ENCODE data around the gene TADA2A.
"Not testable (repeated sequence)": the region's sequence is repeated elsewhere in the genome, so short reads cannot be mapped to it uniquely, and the experiment has no call there.

Gene TADA2A

DNA sequence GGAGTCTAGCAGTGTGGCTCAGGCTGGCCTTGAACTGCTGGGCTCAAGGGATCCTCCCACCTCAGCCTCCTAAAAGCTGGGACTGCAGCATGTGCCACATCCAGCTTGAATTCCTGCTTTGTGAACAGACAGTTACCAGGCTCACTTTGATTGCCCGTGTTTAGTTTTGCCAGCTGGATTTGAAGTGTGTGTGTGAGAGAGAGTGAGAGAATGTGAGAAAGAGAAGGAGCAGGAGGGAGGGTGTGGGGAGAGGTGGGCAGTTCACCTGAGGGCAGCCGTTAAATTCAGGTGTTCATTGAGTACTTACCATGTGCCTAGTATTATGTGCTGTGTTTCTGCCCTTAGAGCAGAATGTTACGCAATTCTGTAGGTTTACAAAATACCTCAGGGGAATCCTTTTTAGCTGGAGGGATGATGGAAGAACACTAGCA is 87.7 kb downstream of the TADA2A start:
- DNase-seq, result no peak

DNA sequence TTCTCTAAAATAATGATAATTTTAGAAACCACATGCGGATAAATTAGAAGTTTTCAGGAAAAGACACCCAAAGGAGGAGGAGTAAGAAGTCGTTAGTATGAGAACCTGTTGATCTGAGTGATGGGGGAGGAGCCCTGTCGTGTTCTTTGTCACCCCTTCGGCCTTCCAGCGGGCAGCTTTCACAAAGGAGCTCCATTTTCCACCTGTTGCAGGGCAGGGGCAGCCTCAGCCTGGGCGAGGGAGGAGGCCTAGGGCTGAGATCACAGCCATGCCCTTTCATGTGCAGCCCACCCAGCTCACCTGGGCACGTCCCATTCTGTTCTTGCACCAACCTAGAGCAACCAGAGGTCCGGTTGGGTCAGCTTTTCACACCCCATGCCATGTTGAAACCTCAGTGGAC is 88.3 kb downstream of the TADA2A start:
- DNase-seq, result no peak

DNA sequence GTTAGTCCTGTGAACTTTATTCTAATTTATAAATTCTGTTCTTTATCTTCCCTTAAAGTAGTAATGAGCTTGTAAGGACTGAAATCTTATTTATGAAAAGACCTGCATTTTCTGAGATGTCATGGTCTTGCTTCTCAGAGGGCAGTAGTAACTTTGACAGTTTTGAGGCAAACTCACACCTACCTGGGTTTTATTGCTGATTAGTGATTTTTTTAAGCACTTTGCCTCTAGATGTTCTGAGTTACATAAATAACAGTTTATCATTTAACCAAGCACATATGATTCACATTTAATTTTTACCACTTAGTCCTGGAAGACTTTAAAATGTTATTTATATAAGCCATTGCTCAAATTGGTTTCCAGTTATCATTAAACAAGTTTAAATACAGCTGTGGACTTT is 93.7 kb downstream of the TADA2A start:
- no peak for DNase-seq

DNA sequence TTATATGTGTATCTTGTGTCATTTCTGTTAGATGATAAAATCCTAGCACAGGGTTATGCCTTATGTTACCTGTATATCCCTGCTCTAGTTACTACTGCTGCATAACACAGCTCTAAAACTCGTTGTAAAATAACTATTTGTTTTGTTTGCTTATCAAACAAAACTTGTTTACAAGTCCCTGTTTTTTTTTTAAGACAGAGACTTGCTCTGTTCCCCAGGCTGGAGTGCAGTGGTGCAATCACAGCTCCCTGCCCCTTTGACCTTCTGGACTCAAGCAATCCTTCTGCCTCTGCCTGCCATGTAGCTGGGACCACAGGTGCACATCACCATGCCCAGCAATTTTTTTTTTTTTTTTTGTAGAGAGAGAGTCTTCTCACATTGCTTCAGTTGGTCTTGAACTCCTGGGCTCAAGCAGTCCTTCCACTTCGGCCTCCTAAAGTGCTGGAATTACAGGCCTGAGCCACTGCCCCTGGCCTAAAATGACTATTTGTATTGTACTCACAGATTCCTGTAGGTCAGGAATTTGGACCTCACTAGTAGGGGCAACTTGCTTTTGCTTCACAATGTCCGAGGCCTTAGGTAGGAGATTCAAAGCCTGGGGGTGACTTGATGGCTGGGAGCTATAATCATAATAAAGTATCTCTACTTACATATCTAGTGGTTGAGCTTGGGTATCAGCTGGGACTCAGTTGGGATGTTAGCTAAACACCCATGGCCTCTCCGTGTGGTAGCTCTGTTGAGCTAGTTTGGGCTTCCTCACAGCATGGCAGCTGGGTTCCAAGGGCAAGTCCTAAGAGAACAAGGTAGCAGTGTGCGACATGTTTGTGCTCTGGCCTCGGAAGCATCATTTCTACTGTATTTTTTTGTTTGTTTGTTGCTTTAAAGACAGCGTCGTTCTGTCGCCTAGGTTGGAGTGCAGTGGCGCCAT is 95.6 kb downstream of the TADA2A start:
- no peak for DNase-seq

DNA sequence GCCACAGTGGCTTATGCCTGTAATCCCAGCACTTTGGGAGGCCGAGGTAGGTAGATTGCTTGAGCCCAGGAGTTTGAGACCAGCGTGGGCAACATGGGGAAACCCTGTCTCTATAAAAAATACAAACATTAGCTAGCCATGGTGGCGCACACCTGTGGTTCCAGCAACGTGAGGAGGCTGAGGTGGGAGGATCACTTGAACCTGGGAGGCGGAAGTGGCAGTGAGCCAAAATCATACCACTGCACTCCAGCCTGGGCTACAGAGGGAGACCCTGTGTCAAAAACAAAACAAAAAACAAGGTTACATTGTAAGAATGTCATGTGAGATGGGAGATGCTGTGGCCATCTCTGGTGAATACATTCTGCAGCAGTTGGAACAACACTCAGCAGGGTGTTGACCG is 96.5 kb downstream of the TADA2A start:
- no peak for DNase-seq

DNA sequence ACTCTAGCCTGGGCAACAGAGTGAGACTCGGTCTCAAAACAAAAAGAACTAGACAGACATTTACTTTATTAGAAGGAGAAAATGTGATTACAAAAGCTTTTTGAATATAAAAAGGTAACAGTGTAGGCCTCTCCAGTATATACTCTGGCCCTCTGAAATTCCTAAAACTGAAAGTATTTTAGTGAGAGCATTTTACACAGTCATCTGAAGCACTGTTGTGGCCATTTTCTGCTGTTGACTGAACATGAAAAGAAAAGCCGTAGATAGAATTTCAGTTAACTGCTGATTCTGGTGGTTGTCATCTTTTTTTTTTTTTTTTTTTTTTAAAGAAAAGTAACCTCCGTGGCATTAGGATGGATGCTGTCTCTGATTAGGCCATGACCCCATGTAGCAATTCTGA is 98.6 kb downstream of the TADA2A start:
- no peak for DNase-seq

DNA sequence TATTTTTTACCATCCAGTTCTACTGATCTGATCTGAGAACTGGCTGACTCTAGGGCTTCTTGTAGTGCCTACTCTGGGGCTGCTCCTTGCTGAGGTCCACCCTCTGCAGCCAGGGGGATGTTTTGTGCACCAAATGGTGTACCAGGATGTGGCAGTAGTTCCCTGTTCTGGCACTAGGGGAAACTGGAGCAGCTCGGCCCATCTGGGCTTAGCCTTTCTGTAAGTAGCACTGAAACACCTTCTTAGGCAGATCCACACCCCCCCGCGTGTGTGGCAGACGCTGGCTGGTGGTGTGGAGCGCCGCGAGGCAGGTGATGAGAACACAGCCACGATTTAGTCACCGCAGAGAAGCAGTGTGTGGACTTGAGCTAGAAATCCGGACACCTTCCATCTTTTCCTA is 100.0 kb downstream of the TADA2A start:
- no peak for DNase-seq

DNA sequence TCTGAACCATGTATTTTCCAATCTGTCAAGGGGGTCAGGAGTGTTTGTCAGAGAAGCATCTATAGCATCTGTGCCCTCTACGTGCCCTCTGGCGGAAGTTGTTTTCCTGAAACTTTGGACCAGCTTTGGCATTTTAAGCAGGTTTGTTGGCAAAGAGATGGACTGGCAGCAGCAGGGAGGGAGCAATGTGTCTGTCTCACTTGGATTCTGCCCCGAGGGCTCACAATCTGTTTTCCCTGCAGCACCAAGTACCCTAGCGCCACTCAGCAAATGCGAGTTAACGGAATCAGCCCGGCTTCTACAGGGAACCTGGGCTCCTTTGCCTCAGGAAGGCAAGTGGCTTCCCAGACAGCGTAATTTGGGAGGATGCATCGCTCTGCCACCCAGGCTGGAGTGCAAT is 100.4 kb downstream of the TADA2A start:
- no peak for DNase-seq

DNA sequence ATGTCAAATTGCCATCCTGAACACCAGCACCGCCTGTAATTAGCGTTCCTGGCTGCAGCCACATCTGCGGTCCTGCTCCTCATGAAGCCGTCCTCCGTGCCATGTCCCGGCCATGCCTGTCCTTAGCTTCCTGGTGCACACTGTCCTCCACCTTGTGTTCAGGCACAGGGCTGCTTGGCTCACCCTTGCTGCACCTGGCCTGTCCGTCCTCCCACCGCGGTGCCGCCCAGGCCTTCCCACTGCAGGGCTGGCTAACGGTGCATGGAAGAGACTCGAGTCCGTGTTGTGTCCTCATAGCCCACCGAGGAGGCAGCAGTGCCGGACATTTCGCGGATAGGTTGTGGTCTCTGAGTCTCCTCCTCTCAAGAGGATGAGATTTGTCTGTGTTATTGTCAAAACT is 103.4 kb downstream of the TADA2A start:
- no peak for DNase-seq

DNA sequence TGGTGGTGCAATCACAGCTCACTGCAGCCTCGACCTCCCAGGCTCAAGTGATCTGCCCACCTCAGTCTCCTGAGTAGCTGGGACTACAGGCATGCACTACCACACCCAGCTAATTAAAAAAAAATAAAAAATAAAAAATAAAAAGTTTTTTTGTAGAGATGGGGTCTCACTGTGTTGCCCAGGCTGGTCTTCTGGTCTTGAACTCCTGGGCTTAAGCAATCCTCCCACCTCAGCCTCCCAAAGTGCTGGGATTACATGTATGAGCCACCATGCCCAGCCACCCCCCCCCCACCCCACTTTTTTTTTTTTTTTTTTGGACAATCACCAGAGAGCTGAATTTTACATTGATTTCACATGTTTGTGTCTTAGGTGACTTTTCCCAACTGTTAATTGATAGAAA is 105.0 kb downstream of the TADA2A start:
- DNase-seq, result not testable (repeated sequence)

DNA sequence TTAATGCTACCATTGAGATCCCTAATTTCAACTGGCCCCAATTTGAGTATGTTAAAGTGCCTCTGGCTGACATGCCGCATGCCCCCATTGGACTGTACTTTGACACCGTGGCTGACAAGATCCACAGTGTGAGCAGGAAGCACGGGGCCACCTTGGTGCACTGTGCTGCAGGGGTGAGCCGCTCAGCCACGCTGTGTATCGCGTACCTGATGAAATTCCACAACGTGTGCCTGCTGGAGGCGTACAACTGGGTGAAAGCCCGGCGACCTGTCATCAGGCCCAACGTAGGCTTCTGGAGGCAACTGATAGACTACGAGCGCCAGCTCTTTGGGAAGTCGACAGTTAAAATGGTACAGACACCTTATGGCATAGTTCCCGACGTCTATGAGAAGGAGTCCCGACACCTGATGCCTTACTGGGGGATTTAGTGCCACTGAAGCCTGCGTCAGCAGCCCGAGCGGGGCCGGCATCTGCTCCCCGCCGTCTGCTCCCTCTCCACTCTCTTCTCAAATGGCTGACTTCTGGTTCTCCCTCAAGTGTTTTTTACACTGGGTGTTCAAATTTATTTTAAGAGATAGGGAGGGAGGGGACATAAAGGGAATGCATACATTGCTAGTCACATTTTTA is 105.9 kb downstream of the TADA2A start:
- DNase-seq, result no peak

DNA sequence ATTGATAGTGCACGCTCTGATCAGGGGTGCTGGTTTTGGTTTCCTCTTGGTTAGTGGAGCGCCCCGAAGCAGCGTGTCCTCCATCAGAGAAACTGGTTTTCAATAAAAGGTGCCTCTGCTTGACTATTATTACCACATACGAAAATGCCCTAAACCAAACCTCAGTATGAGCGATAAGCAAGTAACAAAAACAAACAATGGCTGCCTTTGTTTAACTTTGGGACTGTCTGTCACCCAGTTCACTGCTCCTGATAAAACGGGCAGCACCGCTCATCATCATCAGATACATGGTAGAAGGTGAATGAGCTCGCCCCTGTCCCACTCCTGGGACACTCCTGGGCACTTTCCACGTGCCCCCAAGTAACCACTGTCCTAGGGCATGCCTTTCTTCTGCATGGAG is 107.0 kb downstream of the TADA2A start:
- DNase-seq, result no peak

DNA sequence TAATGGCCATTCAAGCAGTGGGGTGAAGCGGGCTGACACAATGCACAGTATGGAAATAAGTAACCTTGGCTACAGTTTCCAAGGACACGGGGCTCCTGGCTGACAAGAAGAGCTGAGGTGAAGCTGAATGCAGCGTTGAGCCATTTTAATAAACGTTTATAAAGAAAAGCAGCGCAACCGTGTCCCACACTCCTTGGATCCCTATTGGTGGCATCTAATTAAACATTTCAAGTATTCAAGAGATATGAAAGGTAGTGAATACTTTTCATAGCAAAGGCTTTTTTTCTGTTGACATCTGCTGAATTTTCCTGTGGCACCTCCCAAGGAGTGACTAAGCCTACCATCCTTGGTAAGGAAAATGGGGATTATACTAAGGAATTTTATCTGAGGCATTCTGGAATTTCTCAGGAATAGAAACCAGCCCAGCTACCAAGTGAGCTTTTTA is 109.5 kb downstream of the TADA2A start:
- DNase-seq, result peak; percentile 67

DNA sequence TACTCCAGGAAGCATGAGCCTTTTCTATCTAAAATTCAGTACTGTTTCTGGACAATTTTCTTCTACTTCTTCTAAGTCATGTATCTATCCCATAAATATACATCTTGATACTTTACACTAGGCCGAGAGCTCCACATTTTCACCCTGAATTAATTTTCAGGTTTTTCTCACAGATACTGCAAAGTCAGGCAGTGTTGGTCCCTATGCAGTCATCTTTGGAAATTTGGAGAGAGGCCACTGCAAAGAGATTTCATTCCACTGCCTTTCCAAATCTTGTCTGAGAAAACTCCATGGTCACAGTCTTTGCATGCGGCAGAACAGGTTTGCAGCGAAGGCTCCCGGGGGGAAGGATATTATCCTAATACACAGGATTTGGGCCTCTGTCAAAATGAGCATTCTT is 111.2 kb downstream of the TADA2A start:
- DNase-seq, result no peak

DNA sequence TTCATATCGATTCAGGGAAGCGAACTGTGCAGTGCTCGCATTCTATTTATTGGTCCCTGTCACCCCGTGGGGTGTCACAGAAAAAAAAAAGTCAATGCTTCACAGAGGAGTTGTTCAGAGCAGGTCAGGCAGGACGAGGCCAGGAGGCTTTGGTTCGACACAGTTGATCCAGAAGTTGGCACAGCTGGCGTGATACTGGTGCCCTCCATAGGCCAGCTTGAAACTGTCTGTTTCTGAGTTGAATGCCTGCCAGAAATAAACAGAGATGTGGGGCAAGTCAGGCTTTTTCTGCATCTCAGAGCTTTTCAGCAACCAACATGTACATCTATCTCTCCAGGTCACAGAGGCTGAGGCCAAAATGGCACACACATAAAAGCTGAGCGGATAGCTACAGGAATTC is 112.1 kb downstream of the TADA2A start:
- no peak for DNase-seq

DNA sequence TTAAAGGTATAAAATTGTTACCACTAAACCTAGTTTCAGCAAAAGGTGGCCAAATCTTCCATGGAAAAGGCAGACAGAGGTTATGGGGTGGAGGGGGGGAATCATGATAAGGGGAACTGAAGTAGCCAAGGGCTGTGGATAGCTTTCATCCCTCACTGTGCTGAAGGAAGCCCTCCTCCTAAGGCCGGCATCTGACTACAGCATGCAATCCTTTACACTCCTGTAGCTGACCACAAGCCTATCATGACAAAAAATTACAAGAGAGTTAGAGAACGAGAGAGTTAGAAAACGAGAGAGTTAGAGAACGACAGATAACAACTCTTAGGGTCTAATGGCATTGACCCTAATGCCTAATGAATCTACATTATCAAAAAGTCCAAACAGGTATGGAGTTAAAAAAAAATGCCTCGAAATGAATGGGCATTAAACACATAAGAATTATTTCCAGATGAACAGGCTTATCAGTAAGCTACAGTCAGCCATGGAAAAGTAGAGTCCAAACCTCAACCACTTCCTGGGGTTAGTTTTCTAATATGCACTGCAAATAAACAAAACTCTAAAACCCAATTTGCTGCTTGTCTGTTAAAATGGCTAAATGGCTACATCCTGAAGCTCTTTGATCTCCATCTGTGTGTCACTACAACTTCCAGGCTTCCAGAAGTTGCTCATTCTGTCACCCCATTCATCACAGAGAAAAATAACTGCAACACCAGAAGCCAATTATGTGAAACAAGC is 112.7 kb downstream of the TADA2A start:
- DNase-seq, result peak; percentile 39

DNA sequence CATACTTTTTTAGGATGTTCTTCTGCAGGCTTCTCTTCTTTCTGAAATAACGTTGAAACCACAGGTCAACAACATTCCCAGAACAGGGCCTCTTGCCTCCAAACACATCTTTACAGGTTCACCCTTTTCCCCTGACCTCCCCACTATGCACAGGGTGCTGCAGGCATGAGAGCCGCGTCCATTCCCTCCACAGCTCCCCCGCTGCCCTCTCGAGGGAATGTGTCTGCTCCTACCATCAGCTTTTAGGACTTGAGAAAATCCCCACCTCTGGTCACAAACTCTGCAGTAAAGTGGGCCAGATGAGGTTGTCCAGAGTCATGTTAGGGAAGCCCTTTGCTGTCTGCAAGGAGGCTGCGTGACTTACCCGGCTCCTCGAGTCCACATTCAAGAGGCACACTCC is 113.5 kb downstream of the TADA2A start:
- no peak for DNase-seq

DNA sequence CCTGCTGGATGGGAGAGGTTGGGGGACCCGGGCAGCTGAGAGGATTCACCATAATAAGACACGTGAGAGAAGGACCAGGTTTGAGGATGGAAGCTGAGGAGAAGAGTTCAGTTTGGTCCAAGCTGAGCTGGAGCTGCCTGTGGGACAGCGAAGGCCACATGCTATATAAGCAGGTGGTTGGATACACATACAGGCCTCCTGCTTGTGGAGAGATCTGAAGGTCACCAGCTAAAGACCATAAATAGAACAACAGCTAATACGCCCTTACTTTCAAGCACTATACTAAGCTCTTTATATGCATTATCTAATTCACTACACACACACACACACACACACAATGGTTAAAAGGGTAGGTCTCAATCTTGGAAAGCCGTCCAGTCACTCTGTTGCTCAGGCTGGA is 115.1 kb downstream of the TADA2A start:
- DNase-seq, result no peak

DNA sequence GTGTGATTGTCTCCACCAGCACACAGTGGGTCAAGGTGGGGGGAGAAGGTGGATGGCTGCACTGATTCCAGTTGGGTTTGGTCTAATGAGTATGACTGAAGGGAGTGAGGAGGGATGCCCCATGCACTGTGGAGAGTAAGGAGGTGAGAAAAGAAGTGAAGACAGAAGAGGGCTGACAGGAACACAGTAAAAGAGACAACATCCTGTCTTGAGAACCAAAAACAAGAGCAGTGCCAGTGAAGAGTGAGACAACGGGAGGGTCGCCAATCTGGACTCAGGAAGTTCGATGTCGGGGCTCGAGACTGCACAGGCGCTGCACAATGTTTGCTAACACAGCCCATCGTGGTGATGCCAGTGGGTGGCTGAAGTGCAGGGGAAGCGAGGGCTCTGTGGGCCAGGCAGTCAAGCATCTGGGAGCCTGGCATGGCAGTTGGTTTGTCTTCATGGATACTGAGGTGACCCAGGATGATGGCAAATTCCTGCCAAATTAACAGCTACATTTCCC is 117.1 kb downstream of the TADA2A start:
- DNase-seq, result no peak

DNA sequence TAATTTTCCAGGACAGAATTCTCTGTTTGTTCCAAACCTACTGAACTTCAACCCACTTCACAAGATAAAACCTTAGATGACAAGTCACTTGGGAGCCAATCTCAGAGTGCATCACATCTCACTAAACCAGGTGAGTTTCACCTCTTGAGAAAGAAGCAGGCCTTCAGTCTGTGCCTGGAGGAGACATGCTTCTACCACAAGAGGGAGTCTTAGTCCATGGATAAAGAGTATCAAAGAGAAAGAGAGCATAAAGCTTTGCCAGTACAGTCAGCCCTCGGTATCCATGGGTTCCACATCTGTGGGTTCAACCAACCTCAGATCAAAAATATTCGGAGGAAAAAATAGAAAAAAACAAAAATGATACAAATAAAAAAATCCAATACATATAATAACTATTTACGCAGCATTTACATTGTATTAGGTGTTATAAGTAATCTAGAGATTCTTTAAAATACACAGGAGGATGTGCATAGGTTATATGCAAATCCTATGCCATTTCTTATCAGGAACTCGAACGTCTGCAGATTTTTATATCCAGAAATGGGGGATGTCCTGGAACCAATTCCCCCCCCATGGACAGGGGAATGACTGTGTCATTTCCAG is 120.7 kb downstream of the TADA2A start:
- peak; percentile 54 for DNase-seq

Measured in fibroblast of skin of right quadriceps (primary cell).